Glutamatergic neuron (in vitro differentiated cells): ENCODE results near the gene KRT32. TPM values are rescaled to one million over a fixed set of nuclear protein-coding genes. Genes with fewer than 3 reads are reported as not detected.

Source experiments
- DNase-seq: peaks from one replicate; pipeline ENCODE4 v3.0.0; 2022
- H3K27ac Mint-ChIP-seq: one replicate; pipeline ENCODE4 v1.8.0; 2020; ENCODE audit warnings: mild to moderate bottlenecking, mixed read lengths, inconsistent platforms; ENCODE audit not compliant: unreplicated experiment
- H3K27me3 Mint-ChIP-seq: one replicate; pipeline ENCODE4 v1.8.0; 2020; ENCODE audit warnings: mild to moderate bottlenecking, moderate library complexity, mixed read lengths, inconsistent platforms; ENCODE audit not compliant: unreplicated experiment
- H3K36me3 Mint-ChIP-seq: one replicate; pipeline ENCODE4 v1.8.0; 2020; ENCODE audit warnings: mild to moderate bottlenecking, mixed read lengths, inconsistent platforms; ENCODE audit not compliant: unreplicated experiment
- H3K4me1 Mint-ChIP-seq: one replicate; pipeline ENCODE4 v1.8.0; 2020; ENCODE audit warnings: mild to moderate bottlenecking, low read depth, mixed read lengths, inconsistent platforms; ENCODE audit not compliant: unreplicated experiment
- H3K4me3 Mint-ChIP-seq: one replicate; pipeline ENCODE4 v1.8.0; 2020; ENCODE audit warnings: mild to moderate bottlenecking, mixed read lengths, inconsistent platforms; ENCODE audit not compliant: unreplicated experiment
- H3K9me3 Mint-ChIP-seq: one replicate; pipeline ENCODE4 v1.8.0; 2020; ENCODE audit warnings: mild to moderate bottlenecking, moderate library complexity, mixed read lengths, inconsistent platforms; ENCODE audit not compliant: unreplicated experiment
- CTCF ChIP-seq: fragments of 200-600 bp; sonication (generic); IDR thresholded peaks from one replicate; pipeline ENCODE4 v1.5.0; 2021; ENCODE audit not compliant: partially characterized antibody, unreplicated experiment
- total RNA-seq: library from RNA; stranded (reverse); fragmentation: NEBNext Ultra II Directional; extraction: Animal tissue kit (Norgen Biotek cat#: 25700); gene quantifications from one replicate; pipeline ENCODE4 v1.2.1, GENCODE V29; 2021; ENCODE audit not compliant: unreplicated experiment

KRT32 gene
- total RNA-seq, 1 donor from 2014 or later: not detected

- no peaks in the 10 kb centered on the region for H3K36me3 Mint-ChIP-seq
- no peaks in the 10 kb centered on the region for H3K27me3 Mint-ChIP-seq
- no peak for TF ChIP-seq CTCF
- no peak overlapping the region for H3K4me3 Mint-ChIP-seq
- no peak for DNase-seq
- H3K9me3 Mint-ChIP-seq: peaks cover 3% of the 10 kb centered on the region
- no peaks in the 10 kb centered on the region for H3K4me1 Mint-ChIP-seq
- no peak overlapping the region for H3K27ac Mint-ChIP-seq
These were observed 2.5 kb downstream of the KRT32 start for GRCh38 chr17:41464682-41465081.

GRCh38 chr17:41464173-41464572, 3.0 kb downstream of the KRT32 start:
- no peak for TF ChIP-seq CTCF
- Mint-ChIP-seq H3K27ac (no peak overlapping the region), H3K4me1 (no peaks in the 10 kb centered on the region), H3K36me3 (no peaks in the 10 kb centered on the region), H3K9me3 (peaks cover 3% of the 10 kb centered on the region), H3K4me3 (no peak overlapping the region), H3K27me3 (no peaks in the 10 kb centered on the region)
- no peak for DNase-seq

GRCh38 chr17:41463746-41464145, 3.4 kb downstream of the KRT32 start:
- no peak overlapping the region for H3K27ac Mint-ChIP-seq

GRCh38 chr17:41462705-41463104, 4.5 kb downstream of the KRT32 start:
- Mint-ChIP-seq H3K4me1 (no peaks in the 10 kb centered on the region), H3K27me3 (no peaks in the 10 kb centered on the region), H3K36me3 (no peaks in the 10 kb centered on the region), H3K4me3 (no peak overlapping the region), H3K9me3 (no peaks in the 10 kb centered on the region), H3K27ac (no peak overlapping the region)
- TF ChIP-seq CTCF: no peak
- no peak for DNase-seq

More at GRCh38 chr17:41463746-41464145, 3.4 kb downstream of the KRT32 start:
- Mint-ChIP-seq H3K4me3 (no peak overlapping the region), H3K27me3 (no peaks in the 10 kb centered on the region), H3K36me3 (no peaks in the 10 kb centered on the region), H3K9me3 (peaks cover 3% of the 10 kb centered on the region), H3K4me1 (no peaks in the 10 kb centered on the region)
- no peak for TF ChIP-seq CTCF
- no peak for DNase-seq

- no peak for TF ChIP-seq CTCF
- no peaks in the 10 kb centered on the region for H3K36me3 Mint-ChIP-seq
- H3K27ac Mint-ChIP-seq: no peak overlapping the region
- no peaks in the 10 kb centered on the region for H3K9me3 Mint-ChIP-seq
- H3K27me3 Mint-ChIP-seq: peaks cover 3% of the 10 kb centered on the region
- DNase-seq: no peak
- no peaks in the 10 kb centered on the region for H3K4me1 Mint-ChIP-seq
- H3K4me3 Mint-ChIP-seq: no peak overlapping the region
These were observed 9.5 kb downstream of the KRT32 start for GRCh38 chr17:41457676-41458075.
